ENCODE results near the gene SLC9A5.

Gene SLC9A5

DNA sequence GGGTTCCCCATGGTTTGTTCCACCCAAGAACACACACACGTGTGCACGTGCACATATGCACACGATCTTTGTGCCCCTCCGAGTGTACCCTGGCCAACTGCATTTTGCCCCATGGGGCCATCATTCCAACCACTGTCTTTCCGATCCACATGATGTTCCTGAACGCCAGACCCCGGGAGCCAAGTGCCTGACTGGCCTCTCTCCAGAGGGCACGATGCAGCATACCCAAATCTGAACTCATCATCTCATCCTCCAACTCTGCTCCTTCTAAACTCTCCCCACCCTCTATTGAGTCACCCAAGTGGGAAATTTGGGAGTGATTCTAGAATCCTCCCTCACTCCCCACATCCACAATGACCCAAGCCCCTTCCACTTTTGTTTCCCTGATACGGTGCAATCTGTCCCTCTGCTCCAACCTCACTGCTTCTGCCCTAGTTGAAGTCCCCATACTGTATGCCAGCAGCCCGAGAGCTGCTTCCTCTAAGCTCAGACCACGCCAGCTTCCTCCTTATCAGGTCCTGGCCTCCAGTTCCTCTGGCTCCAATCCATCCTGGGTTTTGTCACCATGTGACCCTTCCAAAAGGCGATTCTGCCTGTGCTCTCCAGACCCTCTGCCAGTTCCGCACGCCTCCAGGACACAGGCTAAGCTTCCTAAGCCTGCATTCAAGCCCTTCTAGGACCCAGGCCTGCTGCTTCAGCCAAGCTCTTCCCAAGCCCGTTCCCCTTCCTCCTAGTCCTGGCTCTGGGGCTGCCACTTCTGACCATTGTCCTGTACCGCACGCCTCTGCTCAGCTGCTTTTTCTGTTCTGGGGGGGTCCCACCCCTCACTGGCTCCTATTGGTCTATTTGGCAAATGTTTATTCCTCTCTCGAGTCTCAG lies 31.9 kb upstream of the SLC9A5 start:
- DNase-seq (ENCODE audit: low read depth) = no peak

DNA sequence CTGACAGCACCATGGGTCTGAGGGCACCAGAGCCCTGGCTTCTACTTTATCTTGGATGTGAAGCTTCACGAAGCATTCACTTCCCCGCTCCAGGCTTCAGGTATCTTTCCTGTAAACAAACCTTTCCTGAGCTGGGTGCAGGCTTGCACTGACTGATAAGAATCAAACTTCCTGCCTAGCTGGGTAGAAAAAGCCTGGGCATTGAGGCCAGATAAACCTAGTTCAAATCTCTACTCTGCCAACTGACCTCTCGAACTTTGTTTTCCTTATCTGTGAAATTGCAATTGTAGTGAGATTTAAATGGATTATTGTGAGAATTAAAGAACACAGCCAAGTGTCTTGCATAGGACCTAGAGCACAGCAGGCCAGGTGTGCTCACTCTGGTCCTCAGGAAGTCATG lies 24.8 kb upstream of the SLC9A5 start:
- no peak for DNase-seq (ENCODE audit: low read depth)

DNA sequence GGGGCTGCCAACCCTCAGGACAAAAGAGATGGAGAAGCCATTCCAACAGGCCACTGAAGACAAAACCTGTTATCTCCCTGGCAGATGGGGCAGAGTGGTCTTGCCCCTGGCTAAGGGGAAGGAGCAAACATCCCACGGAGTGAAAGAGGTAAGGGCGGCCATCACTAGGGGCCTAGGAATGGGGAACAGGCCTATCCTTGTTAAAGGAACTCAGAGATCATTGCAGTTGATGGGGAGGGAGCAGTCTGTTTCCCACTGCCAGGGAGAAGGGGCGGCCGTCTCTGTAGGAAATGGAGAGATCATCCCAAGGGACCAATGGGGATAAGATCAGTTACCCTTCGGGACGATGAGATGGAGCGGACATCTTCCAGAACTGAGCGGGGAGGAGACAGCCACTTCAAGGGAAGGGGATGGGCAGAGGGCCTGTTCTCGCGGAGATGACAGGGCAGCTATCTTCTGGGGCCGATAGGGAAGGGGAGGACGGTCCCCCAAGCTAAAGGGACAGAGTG lies 22.4 kb upstream of the SLC9A5 start:
- no peak for DNase-seq (ENCODE audit: low read depth)

DNA sequence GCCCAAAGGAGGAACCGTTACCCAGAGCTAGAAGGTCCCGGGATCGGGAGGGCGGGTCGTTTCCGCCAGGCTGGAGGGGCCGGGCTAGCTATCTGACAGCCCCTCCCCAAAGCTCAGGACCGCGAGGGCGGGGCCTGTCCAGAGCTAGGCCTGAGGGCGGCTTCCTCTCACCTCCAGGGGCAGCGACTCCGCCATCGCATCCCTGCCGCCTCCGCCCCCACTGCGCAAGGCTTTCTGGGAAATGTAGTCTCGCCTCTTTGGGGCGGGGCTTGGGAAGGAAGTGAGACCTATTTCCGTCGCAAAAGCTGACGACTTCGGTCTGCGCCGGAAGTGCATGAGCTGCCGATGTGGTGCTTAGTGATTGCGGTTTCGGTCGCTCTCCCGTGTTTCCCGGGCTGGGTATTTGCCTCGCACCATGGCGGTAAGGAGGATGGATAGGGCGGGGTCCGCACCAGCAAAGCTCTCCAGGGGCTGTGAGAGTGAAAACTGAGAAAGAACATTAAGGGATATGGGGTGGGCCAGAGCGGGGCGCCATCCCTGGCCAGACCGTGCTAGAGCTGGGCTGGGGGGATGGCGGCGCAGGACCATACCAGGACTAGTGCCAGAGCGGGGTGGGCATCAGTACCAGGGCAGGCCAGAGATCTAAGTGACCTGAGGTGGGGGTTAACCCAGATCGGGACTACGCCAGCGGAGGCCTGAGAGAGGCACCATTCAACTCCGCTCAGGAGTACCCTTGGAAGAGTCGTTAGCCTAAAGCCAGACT lies 21.8 kb upstream of the SLC9A5 start, which contains the start of gene TMEM208:
TSS of gene TMEM208 (plus strand) at position 327 of the 763 bp plus-strand sequence. CDS start at position 416, 89 bp downstream.
- DNase-seq (ENCODE audit: low read depth) = peak; percentile 99

DNA sequence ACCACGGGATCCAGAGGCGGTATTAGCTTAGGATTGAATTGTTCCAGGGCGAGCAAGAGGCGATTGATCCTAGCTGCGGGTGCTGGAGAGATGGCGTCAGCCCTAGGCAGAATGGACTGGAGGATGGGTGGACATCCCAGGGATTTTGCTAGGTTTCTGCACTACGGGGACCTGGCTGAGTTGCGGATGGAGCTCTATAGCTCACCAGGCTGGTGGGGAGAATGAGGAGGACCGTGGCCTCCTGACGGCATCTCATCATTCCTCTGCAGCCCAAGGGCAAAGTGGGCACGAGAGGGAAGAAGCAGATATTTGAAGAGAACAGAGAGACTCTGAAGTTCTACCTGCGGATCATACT lies 21.2 kb upstream of the SLC9A5 start:
- no peak for DNase-seq (ENCODE audit: low read depth)

DNA sequence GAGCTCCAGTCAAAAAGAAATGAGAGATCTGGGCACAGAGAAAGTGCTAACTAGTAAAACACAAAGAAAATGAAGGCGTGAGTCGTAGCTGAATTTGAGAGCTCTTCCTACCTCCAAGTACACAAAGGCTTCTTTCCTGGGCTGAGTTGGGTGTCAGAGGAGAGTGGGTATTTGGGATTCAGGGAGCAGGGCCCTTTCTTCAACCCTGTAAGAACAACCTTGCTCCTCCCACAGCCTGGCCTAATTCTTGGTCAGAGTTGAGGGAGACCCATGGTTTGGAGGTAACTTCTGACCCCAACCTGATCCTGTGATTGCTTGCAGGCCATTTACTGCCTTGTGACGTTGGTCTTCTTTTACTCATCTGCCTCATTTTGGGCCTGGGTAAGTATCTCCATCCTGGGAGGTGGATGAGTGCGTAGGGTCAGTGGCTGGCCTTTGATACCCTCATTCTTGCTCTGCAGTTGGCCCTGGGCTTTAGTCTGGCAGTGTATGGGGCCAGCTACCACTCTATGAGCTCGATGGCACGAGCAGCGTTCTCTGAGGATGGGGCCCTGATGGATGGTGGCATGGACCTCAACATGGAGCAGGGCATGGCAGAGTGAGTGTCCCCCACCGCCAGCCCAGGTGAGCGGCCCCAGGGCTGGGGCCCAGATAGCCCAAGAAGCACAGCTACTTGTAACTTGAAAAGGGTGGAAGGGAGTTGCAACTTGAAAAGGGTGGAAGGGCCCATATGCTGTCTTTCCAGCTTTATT lies 20.6 kb upstream of the SLC9A5 start:
- no peak for DNase-seq (ENCODE audit: low read depth)

DNA sequence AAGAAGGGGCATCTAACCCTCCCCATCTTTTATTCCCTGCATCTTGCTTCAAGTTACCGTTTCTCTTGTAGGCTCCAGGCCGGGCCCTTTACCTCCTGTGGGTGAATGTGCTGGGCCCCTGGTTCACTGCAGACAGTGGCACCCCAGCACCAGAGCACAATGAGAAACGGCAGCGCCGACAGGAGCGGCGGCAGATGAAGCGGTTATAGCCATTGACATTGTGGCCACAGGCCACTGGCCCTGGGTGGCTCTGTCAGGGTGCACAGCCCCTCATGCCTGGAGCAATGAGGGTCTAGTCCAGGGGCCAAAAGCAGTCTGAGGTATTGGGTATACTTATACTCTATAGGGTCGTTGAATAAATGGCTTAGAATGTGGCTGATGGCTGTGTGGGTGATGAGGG lies 19.9 kb upstream of the SLC9A5 start:
- DNase-seq (ENCODE audit: low read depth) = no peak

DNA sequence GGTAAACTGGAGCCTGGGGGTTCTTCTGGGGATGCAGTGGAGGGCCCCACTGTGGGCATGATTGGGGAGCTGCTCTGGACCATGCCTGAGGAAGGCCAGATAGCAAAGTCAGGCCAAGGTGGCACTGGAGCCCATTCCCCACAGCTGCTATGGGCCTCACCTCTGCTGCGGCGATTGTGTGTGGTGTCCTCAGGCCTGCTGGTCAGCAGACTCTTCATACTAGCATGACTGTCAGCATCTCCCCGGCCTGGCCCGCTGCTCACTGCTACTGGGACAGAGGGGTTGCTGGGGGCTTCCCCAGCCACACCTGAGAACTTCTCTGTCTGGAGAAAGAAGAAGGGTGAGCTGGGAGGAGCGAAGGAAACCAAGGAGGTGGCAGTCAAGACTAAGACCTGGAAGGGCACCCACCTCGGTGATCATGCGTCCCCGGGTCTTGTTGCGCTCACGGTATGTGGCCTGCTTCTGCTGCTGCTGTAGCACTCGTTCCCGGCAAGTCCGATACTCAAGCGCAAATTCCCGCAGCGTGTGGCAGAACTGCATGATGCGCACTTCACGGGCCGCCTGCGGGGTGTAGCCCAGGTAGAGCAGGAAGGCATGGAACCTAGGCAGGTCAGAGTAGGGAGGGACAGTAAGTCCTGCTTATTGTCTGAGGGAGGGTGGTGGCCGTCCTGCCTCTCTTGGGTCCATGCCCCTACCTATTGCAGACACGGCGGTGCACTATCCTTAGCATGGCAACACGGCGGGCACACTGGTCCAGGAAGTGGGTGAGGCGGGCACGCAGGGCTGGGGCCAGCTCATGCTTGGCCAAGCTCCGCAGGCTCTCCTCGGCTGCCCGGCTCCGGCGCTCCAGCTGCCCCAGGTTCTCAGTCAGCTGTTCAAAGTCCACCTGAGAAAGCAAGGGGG lies 18.6 kb upstream of the SLC9A5 start:
- DNase-seq (ENCODE audit: low read depth) = no peak

DNA sequence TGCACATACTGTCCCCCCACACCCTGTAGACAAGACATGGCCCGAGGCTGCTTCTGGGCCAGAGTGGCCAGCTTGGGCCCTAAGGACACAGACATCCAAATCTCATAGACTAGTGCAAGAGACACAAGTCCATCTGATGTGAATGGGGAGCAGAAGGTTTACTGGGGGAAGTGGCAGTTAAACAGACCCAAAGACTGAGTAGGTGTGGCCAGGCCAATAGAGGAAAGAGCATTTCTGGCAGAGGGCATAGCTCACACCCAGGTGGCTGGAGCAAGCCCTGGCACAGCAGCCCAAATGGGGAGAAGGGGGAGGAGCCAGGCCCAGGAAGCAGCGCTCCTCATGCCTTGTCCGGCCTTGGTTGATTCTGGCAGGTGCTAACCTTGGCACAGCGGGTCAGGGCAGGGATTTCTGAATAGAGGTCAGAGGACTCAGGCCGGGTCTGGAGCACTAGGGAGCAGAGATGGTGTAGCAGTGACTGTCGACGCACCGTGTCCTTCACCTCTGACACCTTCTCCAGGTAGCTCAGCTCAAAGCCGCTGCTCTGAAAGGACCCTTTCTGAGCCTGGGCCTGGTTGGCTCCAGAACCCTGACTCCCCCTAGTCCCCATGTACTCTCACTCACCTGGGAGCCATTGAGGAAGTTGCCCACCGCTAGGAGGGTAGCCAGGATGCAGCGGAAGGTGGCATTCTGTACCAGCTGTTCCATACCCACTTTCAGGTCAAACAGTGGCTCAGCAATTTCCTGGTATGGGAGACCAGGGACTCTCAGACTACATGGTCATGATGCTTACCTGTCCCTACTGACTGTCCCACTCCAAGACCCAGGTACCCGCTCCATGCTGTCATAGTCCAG lies 17.7 kb upstream of the SLC9A5 start:
- DNase-seq (ENCODE audit: low read depth) = no peak

DNA sequence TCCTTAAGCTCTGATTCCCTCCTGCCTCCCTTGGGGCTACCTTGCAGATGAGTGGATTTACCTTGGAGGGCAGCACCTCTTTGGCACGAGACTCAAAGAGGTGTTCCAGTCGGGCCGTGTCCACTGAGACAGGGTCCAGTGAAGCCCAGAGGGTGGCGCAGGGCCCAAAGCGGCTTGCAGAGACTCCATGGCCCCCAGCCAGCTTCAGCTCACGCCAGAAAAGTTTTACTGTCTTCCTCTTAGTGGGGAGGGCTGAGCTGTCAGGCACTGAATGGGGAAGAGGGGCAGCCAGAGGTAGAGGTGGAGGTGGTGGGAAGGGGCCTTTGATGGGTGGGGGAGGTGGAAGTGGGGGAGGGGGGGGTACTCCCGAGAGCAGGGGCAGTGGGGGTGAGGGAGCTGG lies 15.2 kb upstream of the SLC9A5 start:
- DNase-seq (ENCODE audit: low read depth) = no peak

DNA sequence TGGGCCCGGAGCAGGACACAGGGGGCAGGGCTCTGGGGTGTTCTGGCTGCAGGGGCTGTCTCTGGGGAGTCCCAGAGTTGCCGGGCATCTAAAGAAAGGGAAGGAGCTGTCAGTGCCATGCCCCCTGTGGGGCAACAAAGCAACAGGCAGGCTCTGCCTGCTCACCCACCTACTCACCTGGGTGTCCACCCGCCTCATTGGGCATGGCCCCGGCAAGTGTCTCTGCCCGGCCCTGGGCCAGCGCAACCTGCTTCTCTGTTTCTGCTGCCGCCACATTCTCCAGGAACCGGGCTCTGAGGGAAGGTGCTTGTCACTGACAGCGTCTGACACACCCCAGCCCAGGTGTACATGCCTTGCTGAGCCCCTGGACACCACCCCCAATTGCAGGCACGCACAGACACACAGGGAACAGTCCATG lies 14.6 kb upstream of the SLC9A5 start:
- DNase-seq (ENCODE audit: low read depth) = no peak

DNA sequence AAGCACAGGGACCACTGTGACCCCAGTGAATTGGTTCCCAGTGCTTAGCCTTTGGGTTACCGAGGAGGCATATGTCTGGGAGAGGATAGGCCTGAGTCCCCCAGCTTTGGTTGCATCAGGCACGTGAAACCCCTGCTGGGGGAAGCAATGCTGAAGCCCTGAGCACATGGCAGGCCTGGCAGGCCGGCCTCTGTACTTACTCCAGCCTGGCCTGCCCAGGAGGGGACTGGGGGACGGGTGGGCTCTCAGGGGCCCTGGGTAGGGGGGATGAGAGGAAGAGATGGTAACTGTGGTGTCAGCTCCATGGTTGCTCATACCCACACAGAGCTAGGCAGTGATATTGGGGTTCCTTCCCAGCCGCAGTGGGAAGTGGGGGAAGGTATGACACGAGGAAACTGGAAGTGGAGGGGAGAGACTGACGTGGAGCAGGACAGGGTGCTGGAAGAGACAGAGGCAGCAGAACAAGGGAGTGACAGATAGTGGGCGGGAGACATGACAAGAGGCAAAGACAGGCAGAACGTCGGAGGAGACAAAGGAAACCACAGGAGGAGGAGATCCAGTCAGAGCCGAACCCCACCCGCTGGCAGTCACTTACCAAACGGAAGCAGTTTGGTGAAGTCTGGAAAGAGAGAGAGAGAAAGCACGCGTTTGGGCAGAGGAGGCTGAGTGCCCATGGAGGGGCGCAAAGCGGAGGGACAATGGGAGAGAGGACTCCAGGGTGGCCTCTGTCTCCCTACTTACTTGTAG lies 12.8 kb upstream of the SLC9A5 start:
- DNase-seq (ENCODE audit: low read depth) = no peak

DNA sequence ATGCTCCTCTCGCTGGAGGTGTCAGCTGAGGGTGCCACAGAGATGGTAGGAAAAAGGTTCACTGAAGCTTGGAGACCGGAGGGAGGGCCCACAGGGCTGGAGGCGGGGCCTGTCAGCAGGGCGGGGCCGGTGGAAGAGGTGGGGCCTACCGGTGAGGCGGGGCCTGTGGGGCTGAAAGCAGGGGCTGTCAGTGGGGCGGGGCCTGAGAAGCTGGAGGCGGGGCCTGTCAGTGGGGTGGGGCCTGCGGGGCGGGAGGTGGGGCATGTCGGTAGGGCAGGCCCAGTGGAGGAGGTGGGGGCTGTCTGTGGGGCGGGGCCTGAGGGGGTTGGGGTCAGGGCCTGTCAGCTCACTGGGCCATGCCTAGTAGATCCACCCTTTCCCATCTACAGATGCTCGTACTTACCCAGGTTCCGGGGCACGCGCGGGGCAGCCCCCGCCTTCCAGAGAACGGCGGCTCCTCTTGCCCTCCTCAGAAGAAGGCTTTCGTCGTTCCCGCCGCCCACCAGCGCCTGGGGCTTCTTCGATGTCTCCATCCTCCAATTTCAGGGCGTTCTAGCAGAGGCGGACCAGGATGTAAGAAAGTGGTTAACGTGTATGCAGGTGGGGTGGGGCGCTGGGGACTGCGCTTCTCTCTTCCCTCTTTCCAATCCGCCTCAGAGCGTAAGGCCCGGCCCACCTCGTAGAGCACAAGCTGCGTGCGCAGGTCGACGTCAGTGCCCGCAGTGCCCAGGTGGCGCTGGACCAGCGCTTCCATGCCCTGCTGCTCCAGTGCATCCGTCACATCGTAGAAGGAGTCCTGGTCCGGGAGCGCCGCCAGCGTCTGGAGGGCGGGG lies 12.0 kb upstream of the SLC9A5 start:
- DNase-seq (ENCODE audit: low read depth) = peak; percentile 66

DNA sequence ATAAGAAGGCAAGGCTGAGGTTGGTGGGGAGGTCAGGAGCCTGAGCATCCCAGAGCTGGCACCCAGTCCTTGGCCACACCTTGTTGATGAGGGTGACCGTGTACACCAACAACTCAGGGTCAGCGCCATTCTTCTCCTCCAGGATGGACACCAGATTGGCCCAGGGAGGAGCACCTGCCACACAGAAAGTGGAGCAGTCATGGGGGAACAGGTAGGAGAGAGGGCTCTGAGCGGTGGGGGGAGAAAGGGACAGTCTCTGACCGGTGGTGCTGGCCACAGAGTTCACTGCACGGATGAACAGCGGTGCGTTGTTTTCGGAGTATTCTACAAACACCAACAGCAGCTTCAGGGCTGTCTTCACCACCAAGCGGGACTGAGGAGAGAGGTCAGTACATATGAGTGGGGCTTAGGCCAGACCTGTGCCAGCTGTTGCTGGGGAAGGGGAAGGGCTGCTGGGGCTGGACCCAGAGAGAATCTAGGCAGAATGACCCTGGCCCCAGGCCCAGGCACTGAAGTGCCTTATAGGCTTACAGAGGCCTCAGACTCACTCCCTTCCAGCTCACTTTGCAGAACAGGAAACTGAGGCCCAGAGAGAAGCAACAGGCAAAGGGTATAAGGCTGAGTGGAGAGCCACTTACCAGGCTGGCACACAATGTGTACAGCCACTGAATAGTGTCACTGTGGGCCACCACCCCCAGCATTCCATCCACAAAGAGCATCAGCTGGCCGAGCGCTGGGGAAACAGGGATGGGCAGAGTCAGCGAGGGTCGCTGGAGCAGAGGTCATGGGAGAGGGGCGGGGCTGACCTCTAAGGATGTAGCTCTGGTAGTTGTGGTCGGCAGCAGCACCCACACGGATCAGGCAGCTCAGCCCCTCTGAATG lies 11.1 kb upstream of the SLC9A5 start:
- no peak for DNase-seq (ENCODE audit: low read depth)

DNA sequence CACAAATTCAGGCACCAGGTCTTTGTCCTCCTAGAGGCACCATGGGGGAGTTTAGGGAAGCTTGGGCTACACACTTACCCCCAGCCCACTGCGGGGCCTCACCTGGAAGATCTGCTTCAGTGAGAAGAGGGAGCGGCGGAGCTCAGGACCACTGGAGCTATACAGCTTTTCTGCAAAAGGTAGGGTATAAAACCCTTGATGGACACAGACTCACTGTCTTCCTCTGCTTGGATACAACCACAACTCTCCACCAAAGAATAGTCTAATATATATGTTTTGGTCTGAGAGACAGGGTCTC lies 10.6 kb upstream of the SLC9A5 start:
- DNase-seq (ENCODE audit: low read depth) = no peak

DNA sequence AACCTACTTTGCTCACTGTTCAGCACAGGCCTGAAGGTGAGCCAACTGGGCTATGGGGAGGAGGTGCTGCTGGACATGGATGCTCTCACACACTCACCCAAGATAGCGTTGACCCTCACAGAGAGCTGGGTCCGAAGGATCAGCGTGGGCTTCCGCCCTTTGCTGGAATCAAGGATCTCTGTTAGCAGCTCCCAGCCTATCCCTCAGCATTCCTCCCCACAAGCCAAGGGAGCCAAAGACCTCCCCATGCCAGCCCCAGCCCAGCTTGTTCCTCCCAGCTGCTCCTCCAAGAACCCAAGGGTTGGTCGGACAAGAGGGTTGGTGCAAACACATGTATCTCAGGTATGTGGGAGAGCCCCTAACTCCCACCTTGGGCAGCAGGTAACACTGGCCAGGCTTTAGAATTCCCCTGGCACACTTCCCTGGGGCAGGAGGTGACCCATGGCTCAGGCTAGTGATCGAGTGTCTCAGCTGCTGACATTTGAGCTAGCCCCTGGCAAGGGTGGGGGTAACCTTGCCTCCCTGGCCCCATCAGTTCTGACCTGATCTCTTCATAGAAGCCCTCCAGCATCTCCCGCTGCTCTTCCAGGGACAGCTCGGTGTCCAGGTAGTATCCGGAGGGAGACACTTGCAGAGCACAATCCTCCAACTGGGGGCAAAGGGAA lies 9.8 kb upstream of the SLC9A5 start:
- no peak for DNase-seq (ENCODE audit: low read depth)

DNA sequence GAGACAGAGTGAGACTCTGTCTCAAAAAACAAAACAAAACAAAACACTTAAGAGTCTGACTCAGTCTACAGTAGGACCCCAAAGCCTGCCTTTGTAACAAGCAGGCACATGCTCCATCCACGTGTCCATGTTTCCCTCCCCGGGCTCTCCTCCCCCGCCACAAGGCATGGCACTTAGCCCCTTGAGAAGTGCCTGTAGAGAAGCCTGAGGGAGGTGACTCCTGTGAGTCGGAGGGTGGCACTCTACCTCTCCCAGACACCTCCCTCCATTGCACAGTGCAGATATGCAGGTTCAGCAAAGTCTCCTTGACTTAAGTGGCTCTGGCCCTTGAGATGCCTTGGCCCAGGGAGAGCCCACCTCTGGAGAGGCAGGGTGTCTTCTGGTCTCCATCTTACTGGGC lies 8.3 kb upstream of the SLC9A5 start:
- no peak for DNase-seq (ENCODE audit: low read depth)

Measured in stimulated activated CD8-positive, alpha-beta memory T cell treated with anti-CD3 and anti-CD28 coated beads, Interleukin-7, amount 100 ng/mL, for 24 hours (primary cell).